GM10266 (cell line): ENCODE measurements around the gene MYBL2.

Experiments used
- DNase-seq: peaks from one replicate; pipeline ENCODE4 v3.0.0; 2012; ENCODE audit errors: extremely low spot score
- CTCF ChIP-seq: IDR thresholded peaks from 2 replicates; pipeline ENCODE4 v1.5.1; 2012; ENCODE audit warnings: mild to moderate bottlenecking, low read depth; ENCODE audit not compliant: control insufficient read depth, insufficient read depth; ENCODE audit errors: missing control alignments

MYBL2 gene

GRCh38 chr20:43746344-43747137 lies 79.6 kb downstream of the MYBL2 start:
- no peak for TF ChIP-seq CTCF
- no peak for DNase-seq

GRCh38 chr20:43748274-43748673 lies 81.4 kb downstream of the MYBL2 start:
- no peak for TF ChIP-seq CTCF
- DNase-seq = no peak

GRCh38 chr20:43749734-43750294 lies 82.9 kb downstream of the MYBL2 start:
- DNase-seq = peak; percentile 72
- TF ChIP-seq CTCF = peak; percentile 99

- no peak for TF ChIP-seq CTCF
Observed at GRCh38 chr20:43750774-43751166, 83.9 kb downstream of the MYBL2 start.

GRCh38 chr20:43751167-43752050 lies 84.5 kb downstream of the MYBL2 start:
- DNase-seq = peak; percentile 88
- TF ChIP-seq CTCF = no peak

More at GRCh38 chr20:43750774-43751166, 83.9 kb downstream of the MYBL2 start:
- no peak for DNase-seq

- DNase-seq = no peak
- no peak for TF ChIP-seq CTCF
Observed at GRCh38 chr20:43752051-43752360, 85.1 kb downstream of the MYBL2 start.
